ENCODE data around the gene IL20RA. TPM values are rescaled to one million over a fixed set of nuclear protein-coding genes. Genes with fewer than 3 reads are reported as not detected.

The IL20RA gene
- total and polyA plus RNA-seq, 2 of the 8 experiments (the other 6 are each of a cell fraction or from before 2014, with no cell fraction given) = 1.3 to 1.7 TPM

GRCh38 chr6:137020776-137021175 lies 24.0 kb downstream of the IL20RA start:
- Histone ChIP-seq H4K5ac (ENCODE audit: insufficient read length, low read depth, low read length) (no peak overlapping the region), H4K91ac (replicated peaks; ENCODE audit: insufficient read length, low read length) (no peak overlapping the region), H3K27ac (ENCODE audit: low read depth, low read length) (no peak overlapping the region), H3K4me3 (ENCODE audit: extremely low read depth in 1 of 4, insufficient read depth in 2 of 4, low read depth in 3 of 4, low read length in 4 of 4) (no peak overlapping the region), H2AK5ac (ENCODE audit: low read depth, low read length) (no peak overlapping the region), H3K79me2 (ENCODE audit: control insufficient read depth in 1 of 2, insufficient read depth in 2 of 2, low read length in 2 of 2) (no peaks in the 10 kb centered on the region; a peak in 1 of 4 replicates), H3K36me3 (ENCODE audit: control insufficient read depth in 2 of 4, insufficient read depth in 4 of 4, low read length in 3 of 4) (no peaks in the 10 kb centered on the region), H3K18ac (ENCODE audit: extremely low read depth, low read length) (no peak overlapping the region), H2BK5ac (ENCODE audit: low read depth, low read length) (no peak overlapping the region), H3K9ac (replicated peaks in 1 of 4; ENCODE audit: extremely low read depth in 1 of 4, low read depth in 3 of 4, low read length in 3 of 4) (no peak overlapping the region), H2AFZ (ENCODE audit: low read length) (no peak overlapping the region), H3K56ac (replicated peaks; ENCODE audit: insufficient read length, low read depth, low read length) (no peak overlapping the region), H3K9me3 (ENCODE audit: insufficient read depth in 2 of 2, low read depth in 1 of 2, low read length in 1 of 2) (peaks cover 0 to 6% of the 10 kb centered on the region in 2 experiments; a peak in 1 of 4 replicates), H3K23ac (ENCODE audit: insufficient read length) (no peak overlapping the region), H3K4me1 (replicated peaks in 1 of 4; ENCODE audit: control insufficient read depth in 3 of 4, insufficient read depth in 4 of 4, low read length in 3 of 4) (peaks cover 0 to 5% (median 0%) of the 10 kb centered on the region in 4 experiments; a peak in 1 of 7 replicates), H3K4me2 (ENCODE audit: insufficient read depth in 1 of 2, low read depth in 2 of 2, low read length in 2 of 2) (no peak overlapping the region), H4K20me1 (replicated peaks in 1 of 2; ENCODE audit: control insufficient read depth in 1 of 2, insufficient read depth in 2 of 2, low read length in 2 of 2) (no peaks in the 10 kb centered on the region), H3K4ac (replicated peaks; ENCODE audit: insufficient read length, low read depth, low read length) (no peak overlapping the region), H4K8ac (ENCODE audit: extremely low read depth, insufficient read depth, low read length) (no peak overlapping the region), H3K23me2 (ENCODE audit: low read depth, low read length) (no peaks in the 10 kb centered on the region), H3K79me1 (ENCODE audit: low read depth, low read length) (no peaks in the 10 kb centered on the region), H2BK12ac (ENCODE audit: low read depth, low read length) (no peak overlapping the region), H3K27me3 (replicated peaks in 1 of 4; ENCODE audit: control insufficient read depth in 3 of 4, extremely low read depth in 1 of 4, insufficient read depth in 3 of 4, low read length in 3 of 4) (no peaks in the 10 kb centered on the region), H3K14ac (ENCODE audit: insufficient read length) (no peak overlapping the region), H2BK20ac (ENCODE audit: low read length) (no peak overlapping the region), H2BK15ac (ENCODE audit: low read length) (no peak overlapping the region), H2BK120ac (replicated peaks; ENCODE audit: low read depth, low read length) (no peak overlapping the region)
- ChIA-PET POLR2A (ENCODE audit: partially characterized antibody) (no interaction called here), CTCF (ENCODE audit: partially characterized antibody) (interaction anchor here (1.1 kb wide), 1 partner anchor 8 kb away, joined by 3 read pairs; no protein-coding TSS in a partner anchor)
- 93% methylated on average over 4 of the region's 4 CpGs; no CpG with 5 or more reads in 1 of the 2 experiments for WGBS, 2 experiments (ENCODE audit: extremely low coverage in 1 of 2, insufficient coverage in 1 of 2, insufficient read length in 1 of 2, insufficient replicate concordance in 2 of 2, low coverage in 1 of 2, low lambda C conversion rate in 2 of 2, missing lambda C conversion rate in 1 of 2)
- no peak for DNase-seq (ENCODE audit: low read depth in 1 of 2, low spot score in 2 of 2)
- no peak for FAIRE-seq
- TF ChIP-seq CBX8 (IDR thresholded peaks at IDR 0.05; ENCODE audit: borderline replicate concordance, low read depth, low read length) = no peak
- no peak for TF ChIP-seq POLR2A (IDR thresholded peaks at IDR 0.05; ENCODE audit: control extremely low read depth in 1 of 2, low read depth in 2 of 2, low read length in 2 of 2)
- TF ChIP-seq HDAC6 (IDR thresholded peaks at IDR 0.05; ENCODE audit: low read depth, low read length) = no peak
- no peak for TF ChIP-seq MAFK (IDR thresholded peaks at IDR 0.05; ENCODE audit: low read depth, low read length)
- TF ChIP-seq KDM5A (IDR thresholded peaks at IDR 0.05; ENCODE audit: low read length) = no peak
- no peak for TF ChIP-seq CHD1 (IDR thresholded peaks at IDR 0.05; ENCODE audit: low read depth, low read length)
- TF ChIP-seq SIN3A (conservative IDR thresholded peaks at IDR 0.05 in 1 of 2, IDR thresholded peaks at IDR 0.05 in 1 of 2; ENCODE audit: low read depth in 1 of 2, low read length in 2 of 2) = no peak
- TF ChIP-seq TEAD4 (IDR thresholded peaks at IDR 0.05; ENCODE audit: low read depth, low read length) = no peak
- no peak for TF ChIP-seq KDM1A (IDR thresholded peaks at IDR 0.05; ENCODE audit: borderline replicate concordance, low read length)
- no peak for TF ChIP-seq RAD21 (IDR thresholded peaks at IDR 0.05 in 1 of 2, conservative IDR thresholded peaks at IDR 0.05 in 1 of 2; ENCODE audit: low read depth in 2 of 2, low read length in 2 of 2)
- no peak for TF ChIP-seq NANOG (IDR thresholded peaks at IDR 0.05; ENCODE audit: insufficient read depth, low read depth, low read length, poor library complexity, severe bottlenecking)
- no peak for TF ChIP-seq POU5F1 (IDR thresholded peaks at IDR 0.05; ENCODE audit: low read depth, low read length)
- no peak for TF ChIP-seq MAX (IDR thresholded peaks at IDR 0.05)
- no peak for TF ChIP-seq ZNF274 (IDR thresholded peaks at IDR 0.05; ENCODE audit: borderline replicate concordance, extremely low read depth, low read length)
